Measurements from ENCODE around the gene TREM2.
A peak's percentile ranks its signal among the peaks of the same experiment; 100 is the strongest.

Gene TREM2

DNA sequence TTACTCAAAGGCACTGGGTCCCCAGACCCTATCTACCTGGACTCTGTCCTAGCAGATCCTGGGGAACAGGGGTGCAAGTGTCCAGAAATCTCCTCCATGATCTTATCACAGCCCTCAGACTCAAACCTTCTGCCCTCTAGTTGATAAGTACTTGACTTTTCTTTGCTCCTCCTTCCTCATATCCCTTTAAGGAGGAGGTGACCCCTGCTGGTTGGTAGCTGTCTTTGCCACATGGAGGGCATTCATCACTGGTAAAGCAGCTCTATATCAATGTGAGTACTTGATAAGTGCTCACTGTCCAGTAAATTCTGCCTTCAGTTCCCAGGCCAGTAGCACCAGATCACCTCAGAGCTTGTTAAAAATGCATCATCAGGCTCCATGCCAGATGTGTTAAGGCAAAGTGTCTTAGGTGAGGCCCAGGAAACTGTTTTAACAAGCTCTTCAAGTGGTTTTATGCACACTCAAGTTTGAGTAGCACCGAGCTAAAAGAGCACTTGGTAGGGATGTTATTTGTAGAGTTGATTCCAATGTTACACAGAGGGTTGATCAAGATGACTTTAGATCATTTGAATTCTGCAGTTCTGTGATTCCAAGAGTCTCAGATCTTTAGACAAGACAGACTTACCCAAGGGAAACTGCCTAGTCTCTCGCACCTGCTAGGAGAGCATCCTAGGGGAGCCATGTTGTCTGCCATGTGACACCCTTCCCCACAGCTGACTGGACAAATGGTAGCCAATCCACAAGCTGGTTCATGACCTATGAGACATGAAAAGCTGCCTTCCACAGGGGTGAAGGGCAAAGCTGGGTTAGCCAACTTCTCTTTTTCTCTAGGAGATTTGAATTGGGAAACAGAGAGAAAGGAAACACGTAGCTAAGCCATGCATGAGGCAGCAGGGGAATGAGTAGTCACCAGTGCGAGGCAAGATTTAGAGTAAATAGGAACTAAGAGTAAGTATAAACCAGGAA is 19.4 kb upstream of the TREM2 start:
- peak; percentile 83 for DNase-seq

DNA sequence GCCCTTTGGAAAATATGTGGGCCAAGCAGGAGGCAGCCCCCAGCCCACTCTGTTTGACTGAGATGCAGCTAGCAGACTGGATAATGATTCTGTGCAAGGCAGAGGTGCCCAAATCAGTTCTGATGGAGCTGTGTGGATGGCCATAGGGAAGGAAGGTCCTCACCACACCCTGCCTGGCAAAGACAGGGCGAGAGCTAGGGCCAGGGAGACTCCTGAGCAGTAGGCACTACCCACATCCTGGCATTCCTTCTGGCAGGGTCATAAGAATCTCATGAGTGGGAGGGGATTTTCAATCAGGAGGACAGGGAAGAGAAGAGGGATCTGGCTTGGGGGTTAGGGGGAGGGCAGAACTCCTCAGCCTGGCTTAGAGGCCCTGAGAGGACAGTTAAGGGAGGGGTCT is 18.6 kb upstream of the TREM2 start:
- no peak for DNase-seq

DNA sequence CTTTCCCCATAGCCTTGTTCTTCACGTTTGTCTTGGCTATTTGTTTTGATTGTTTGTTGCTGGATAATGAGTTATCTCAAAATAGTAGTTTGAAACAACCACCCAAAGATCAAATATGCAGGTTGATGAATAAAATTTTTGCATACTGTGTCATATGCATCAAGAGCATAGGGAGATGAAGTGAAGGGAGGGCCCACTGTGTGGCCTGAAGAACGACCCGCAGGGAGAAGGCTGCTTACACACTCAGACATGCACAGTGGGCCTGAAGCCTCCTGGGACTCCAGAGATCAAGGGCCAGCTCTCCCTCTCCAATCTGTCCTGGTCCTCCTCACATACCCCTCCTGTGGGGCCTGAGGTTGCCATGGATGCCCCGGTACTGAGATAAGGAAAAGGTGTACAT is 16.2 kb upstream of the TREM2 start:
- DNase-seq: no peak

DNA sequence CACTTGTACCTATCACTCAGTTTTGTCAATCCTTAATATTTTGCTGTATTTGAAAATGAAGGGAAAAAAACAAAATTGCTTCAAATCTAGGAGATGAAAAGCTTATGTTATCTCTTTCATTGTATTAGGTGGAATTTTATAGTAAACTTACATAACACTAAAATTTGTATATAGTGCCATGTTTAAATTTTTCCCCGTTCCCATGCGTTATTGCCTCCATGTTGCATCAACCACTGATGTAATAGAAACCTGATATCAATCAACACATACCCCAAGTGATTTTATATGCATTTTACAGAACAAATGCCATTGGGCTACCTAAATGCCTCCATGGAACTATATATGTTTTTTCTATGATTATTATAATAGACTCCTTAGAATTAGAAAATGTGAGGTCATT is 14.8 kb upstream of the TREM2 start:
- DNase-seq: no peak

DNA sequence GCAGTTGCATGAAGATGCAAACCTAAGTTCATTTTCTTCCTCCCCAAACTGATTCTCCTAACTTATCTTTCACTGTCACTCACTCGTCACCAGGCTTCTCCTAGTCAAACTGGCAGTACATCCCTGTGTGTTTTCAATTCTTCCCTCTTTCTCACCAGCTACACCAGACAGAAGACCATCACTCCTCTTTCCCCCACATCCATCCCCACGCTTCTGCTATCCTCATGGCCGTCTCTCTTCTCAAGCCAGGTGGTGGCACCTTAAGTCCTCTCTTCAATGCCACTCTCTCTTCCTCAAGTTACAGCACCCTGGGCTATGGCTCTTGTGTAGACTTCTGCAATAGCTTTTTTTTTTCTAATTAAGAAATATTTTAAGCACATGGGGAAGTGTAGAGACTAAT is 14.4 kb upstream of the TREM2 start:
- DNase-seq: no peak

DNA sequence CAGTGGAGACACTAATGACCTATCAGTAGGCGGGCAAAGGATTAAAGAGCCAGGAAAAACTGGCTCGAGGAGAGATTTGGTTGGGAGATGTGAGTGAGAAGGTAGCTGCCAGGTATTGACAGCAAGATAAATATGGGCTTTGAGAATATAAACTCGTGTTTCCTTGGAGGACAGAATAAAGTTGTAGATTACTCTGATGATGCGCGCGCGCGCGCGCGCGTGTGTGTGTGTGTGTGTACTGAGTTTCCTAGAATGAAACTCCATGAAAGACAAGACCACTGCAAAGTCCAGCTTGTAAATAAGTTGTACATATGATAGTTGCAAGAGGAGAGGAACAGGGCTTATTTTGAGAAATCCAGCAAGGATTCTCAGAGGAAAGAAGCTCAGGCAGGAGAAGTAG is 13.3 kb upstream of the TREM2 start:
- no peak for DNase-seq

DNA sequence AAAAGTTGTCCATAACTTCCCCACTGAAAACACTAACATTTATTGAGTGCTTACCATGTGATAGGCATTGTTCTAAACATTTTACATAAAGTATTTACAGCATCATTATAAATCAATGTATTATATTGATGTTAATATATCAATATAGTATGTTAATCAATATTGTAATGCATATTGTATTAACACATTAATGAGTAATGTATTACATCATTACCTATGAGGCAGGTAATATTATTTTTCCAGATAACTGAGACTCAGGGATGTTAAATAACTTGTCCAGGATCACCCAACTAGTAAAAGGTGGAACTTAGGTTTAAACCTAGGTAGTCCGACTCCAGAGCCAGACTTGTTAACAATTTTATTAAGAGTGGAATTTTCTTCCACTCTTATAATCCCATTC is 12.2 kb upstream of the TREM2 start:
- no peak for DNase-seq

DNA sequence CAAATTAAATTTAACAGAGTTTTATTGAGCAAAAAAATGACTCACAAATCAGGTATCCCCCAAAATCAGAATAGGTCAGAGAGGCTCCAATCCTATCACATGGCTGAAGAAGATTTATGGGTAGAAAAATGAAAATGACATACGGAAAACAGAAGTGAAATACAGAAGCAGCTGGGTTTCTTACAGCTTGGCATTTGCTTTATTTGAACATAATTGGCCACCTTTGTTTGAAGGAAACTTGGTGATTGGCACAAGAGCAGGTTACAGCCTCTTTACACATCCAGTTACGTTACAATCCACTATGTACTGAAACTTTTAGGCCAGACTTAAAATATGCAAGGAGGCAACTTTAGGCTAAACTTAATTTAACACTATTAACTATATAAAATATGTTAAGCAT is 11.7 kb upstream of the TREM2 start:
- peak; percentile 67 for DNase-seq

DNA sequence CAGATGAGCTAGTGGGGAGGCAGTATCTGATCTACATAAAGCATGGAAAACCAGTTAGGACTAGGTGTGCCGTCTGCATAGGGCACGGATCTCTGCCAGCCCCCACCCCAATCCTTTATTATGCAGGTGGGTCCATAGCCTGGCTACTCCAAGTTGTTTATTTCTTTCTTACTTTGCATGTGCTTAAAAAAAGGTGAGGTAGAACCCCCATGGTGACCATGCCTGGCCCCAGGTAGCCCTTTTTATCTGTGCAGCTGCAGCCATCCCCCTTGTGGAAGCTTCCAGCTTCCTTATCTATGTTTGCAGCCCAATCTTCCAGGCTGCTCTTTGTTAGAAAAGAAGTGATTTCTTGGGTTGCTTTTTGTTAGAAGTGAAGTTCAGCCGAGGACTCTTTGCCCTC is 9.0 kb upstream of the TREM2 start:
- DNase-seq: no peak

GRCh38 chr6:41170547-41171160 is 7.7 kb upstream of the TREM2 start:
- DNase-seq: no peak

DNA sequence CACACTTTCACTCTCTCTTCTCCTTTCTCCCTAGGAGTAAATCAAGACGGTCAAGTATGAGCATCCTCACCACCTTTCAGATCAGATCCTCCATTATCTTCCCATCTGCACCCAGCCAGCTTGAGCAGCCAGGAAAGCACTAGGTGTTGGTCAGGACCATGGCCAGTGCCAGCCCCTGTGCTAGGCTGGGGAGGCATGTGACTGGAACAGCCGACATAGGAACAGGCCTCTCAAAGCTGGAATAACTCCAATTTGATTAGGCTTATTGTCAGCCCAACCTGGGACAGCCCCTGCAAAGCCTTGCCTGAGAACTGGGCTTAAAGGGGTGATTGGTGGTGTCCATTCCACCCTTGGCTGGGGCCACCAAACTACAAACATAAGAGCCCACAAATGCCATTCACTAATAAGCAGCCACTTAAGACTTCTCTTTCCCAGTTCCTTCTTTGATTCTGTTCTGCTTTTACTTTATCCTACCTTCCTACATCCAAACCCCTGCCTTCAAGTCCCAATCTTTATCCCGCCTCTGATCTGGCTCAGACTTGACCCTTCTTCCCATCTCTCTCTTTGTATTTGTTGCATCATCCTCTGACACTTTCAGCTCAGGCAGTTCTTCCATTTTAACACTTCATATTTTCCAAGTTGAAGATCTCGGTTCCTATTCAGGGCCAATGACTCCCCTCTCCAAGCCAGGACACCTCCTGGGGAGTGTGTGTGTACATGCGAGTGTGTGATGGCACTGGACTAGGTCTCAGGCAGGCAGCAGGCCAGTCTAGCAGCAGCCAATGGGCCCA is 4.5 kb upstream of the TREM2 start:
- no peak for DNase-seq

DNA sequence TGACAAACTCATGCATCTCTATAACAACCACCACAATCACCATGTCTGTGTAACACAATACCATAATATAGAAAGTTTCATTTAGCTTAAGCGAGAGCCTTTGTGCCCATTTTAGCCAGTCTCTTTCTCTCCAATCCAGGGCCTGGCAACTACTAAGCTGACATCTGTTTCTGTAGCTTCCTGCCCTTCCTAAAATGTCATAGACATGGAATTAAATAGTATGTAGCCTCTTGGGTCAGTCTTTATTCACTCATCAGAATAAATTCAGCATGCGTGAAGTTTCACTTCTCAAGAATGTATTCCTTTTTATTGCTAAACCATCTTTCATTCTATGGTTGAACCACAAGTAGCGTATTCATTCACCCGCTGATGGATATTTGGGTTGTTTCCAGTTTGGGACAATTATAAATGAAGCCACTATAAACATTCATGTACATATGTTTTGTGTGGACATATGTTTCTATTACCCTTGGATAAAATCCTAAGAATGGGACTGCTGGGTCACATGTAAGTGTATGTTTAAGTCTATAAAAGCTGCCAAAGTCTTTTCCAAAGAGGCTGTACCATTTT is 1.7 kb upstream of the TREM2 start:
- no peak for DNase-seq

DNA sequence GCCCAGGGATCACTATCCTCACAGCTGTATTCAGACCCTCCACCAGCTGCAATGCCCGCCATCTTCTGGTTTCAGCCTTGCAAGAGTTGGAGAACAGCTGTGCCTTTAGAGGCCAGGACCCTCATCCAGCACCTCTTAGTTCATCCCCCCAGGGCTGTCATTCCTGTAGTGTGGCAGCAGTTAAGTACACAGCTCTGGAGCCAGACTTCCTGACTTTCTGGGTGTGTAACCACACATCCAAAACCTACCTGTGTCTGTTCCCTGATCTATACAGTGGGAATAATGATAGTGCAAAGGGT is 452 bp upstream of the TREM2 start:
- peak; percentile 32 for DNase-seq

DNA sequence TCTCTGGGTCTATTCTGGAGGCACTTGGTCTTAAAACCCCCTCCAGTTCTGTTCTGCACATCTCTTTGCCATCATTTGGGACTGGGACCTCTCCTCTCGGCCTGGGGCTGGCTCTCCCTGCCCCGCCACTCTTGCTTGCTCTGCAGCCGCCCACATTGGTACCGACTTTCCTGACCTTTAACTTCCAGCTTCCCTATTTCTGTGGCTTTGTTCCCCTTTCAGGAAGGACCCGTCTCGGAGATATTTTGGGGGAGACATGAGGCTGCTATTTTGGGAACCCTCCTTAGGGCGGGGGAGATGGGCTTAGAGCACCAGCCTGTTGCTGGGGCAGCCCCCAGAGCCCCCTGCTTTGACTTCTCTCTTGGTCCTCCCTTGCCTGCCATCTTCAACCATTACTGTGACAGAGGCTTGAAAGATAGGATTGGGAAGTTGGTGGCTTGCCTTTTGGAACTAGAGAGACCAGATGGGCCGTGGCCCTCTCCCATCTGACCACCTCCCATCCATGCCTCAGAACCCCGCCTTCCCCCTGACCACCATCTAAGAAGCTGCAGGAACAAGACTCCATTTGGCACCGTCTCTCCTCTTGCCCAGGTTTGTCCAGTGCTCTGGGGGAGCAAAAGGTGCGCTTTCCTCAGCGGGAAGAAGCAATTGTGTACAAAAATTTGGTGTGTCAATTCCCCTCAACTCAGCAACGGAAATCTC is 914 bp downstream of the TREM2 start:
- DNase-seq: no peak

- DNase-seq: no peak
Observed at GRCh38 chr6:41161380-41161779, 1.5 kb downstream of the TREM2 start.

DNA sequence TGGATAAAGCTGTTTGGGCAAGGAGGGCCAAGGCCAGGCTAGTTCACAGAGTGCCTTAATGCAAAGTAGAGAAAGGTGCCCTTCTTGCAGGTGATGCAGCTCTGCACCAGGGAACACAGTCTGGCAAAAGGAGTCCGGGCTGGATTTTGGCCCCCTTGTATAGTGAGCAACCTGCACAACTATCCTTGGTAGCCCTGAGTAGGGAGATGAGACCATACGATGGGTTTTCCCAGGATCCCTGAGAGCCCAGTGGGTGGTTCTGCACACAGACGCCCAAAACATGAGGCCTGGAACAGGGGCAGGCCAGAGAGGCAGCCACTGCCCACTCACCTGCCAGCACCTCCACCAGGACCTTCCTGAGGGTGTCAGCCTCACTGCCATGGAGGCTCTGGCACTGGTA is 2.0 kb downstream of the TREM2 start:
- DNase-seq: no peak

DNA sequence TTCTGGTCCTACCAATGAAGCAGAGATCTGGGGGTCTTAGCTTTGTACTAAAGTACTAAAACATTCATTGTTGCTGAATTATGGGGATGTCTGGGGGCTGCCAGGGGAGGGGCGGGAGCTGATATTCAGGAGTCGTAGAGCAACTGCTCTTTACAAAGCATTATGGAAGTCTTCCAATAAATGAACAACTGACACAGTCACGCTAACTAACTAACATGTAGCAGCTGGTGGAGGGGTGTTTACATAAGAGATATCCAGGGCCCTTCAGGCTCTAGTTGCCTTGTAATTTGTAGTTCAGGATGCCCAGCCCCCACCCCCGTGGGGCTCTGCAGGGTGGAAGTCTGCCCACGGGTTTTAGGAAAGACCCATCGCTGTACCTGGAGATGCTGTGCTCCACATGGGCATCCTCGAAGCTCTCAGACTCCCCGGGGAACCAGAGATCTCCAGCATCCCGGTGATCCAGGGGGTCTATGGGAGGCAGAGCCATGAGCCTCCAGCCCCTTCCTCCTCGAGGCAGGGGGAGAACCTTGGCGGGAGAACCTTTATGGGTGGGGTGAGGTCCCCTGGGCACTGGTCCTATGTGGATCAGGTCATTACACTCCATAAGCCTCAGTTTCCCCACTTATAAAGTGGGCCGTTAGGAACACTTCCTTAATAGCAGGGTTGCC is 3.4 kb downstream of the TREM2 start:
- peak; percentile 88 for DNase-seq

DNA sequence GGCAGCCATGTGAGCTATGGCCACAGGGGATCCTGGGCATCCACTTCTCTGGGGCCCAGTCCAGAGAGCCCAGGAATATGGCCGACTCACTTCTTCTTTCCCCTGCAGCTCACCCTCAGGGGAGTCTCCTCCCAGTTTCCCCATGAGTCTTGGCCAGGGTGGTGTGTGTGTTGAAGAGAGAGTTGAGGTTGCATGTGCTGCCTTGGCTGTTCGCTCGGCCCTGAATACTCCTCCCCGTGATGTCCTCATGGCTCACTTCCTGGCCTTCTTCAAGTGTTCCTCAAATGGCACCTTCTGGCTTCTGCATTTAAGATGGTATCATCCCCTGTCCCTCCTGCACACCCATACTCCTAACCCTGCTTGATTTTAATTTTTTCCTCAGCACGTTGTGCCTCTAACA is 5.6 kb downstream of the TREM2 start:
- DNase-seq: no peak

DNA sequence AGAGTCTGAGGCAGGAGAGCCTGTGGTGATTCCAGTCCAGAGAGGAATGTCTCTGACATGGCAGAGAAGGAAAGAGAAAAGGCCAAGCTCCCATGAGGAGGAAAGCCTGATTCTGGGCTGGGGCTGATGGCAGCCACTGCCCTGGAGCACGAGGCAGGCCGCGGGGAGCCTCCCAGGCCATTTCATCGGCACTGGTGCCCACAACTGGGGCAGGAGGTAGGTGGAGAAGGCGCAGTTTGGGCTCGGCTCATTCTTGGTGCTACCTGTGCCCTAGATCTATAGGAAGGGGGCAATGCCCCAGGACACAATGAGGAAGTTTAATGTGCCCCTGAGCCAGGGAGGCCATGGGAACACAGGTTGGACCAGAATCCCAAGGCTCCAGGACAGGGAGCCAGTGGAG is 6.1 kb downstream of the TREM2 start:
- DNase-seq: no peak

GRCh38 chr6:41156001-41156400 is 6.9 kb downstream of the TREM2 start:
- DNase-seq: no peak

- DNase-seq: no peak
Observed at GRCh38 chr6:41155132-41155805, 7.6 kb downstream of the TREM2 start.
